H1 (cell line): Measurements from ENCODE around the gene TLCD5. TPM values are rescaled to one million over a fixed set of nuclear protein-coding genes. Genes with fewer than 3 reads are reported as not detected.

ENCODE experiments used
- CTCF ChIA-PET: fragments of 300-600 bp; sonication (Branson Sonifier 250); formaldehyde crosslinking; loops from one replicate; lab custom pipeline; 2021; ENCODE audit not compliant: partially characterized antibody; lab: Charles Lee
- POLR2A ChIA-PET: fragments of 300-600 bp; sonication (Branson Sonifier 250); formaldehyde crosslinking; loops from one replicate; lab custom pipeline; 2021; ENCODE audit warnings: inconsistent platforms; ENCODE audit not compliant: partially characterized antibody; lab: Charles Lee
- DNase-seq, 2 experiments: peaks; one replicate each; pipeline versions ENCODE4 v3.0.0 to v3.0.0-alpha.2; 2010 to 2022; ENCODE audit warnings: low spot score in 2 of 2, low read depth in 1 of 2, mixed read lengths in 1 of 2
- FAIRE-seq: peaks from 2 replicates; lab custom pipeline; 2011; peaks lifted over from hg19 to GRCh38; lab: Jason Lieb, UNC
- H2AFZ ChIP-seq: 2 replicates; pipeline ENCODE4 v1.8.1; 2012; ENCODE audit warnings: low read length, inconsistent platforms
- H2AK5ac ChIP-seq: 2 replicates; pipeline ENCODE4 v1.6.1; 2013; ENCODE audit warnings: low read depth, low read length
- H2BK120ac ChIP-seq: replicated peaks from 2 replicates; pipeline ENCODE3; 2013; ENCODE audit warnings: low read depth, low read length, inconsistent platforms
- H2BK12ac ChIP-seq: 2 replicates; pipeline ENCODE4 v1.6.1; 2013; ENCODE audit warnings: low read depth, low read length
- H2BK15ac ChIP-seq: 2 replicates; pipeline ENCODE4 v1.6.1; 2013; ENCODE audit warnings: low read length
- H2BK20ac ChIP-seq: 2 replicates; pipeline ENCODE4 v1.6.1; 2013; ENCODE audit warnings: low read length
- H2BK5ac ChIP-seq: 2 replicates; pipeline ENCODE4 v1.6.1; 2013; ENCODE audit warnings: low read depth, low read length
- H3K14ac ChIP-seq: 2 replicates; pipeline ENCODE4 v1.6.1; 2013; ENCODE audit warnings: inconsistent platforms; ENCODE audit not compliant: insufficient read length
- H3K18ac ChIP-seq: 2 replicates; pipeline ENCODE4 v1.6.1; 2013; ENCODE audit warnings: low read length; ENCODE audit errors: extremely low read depth
- H3K23ac ChIP-seq: 2 replicates; pipeline ENCODE4 v1.6.1; 2013; ENCODE audit warnings: inconsistent platforms; ENCODE audit not compliant: insufficient read length
- H3K23me2 ChIP-seq: 2 replicates; pipeline ENCODE4 v1.6.1; 2013; ENCODE audit warnings: low read depth, low read length
- H3K27ac ChIP-seq: 2 replicates; pipeline ENCODE4 v1.6.1; 2011; ENCODE audit warnings: low read depth, low read length, inconsistent platforms
- H3K27me3 ChIP-seq, 4 experiments: replicated peaks in 1 of 4; 1 replicate in 1 of 4; 2 replicates in 3 of 4; pipeline versions ENCODE4 v1.6.1 to v1.8.1; 2011 to 2013; ENCODE audit warnings: low read length in 3 of 4, mild to moderate bottlenecking in 3 of 4, inconsistent platforms in 2 of 4, mixed read lengths in 2 of 4, moderate library complexity in 1 of 4; ENCODE audit not compliant: control insufficient read depth in 3 of 4, insufficient read depth in 3 of 4; ENCODE audit errors: extremely low read depth in 1 of 4
- H3K36me3 ChIP-seq, 4 experiments: 2 replicates each; pipeline versions ENCODE4 v1.6.1 to v1.8.1; 2011 to 2013; ENCODE audit warnings: mild to moderate bottlenecking in 4 of 4, low read length in 3 of 4, moderate library complexity in 2 of 4, control low read depth in 1 of 4, inconsistent platforms in 1 of 4; ENCODE audit not compliant: insufficient read depth in 4 of 4, control insufficient read depth in 2 of 4
- H3K4ac ChIP-seq: replicated peaks from 2 replicates; pipeline ENCODE3; 2013; ENCODE audit warnings: low read length, low read depth, mixed read lengths, inconsistent platforms; ENCODE audit not compliant: insufficient read length
- H3K4me1 ChIP-seq, 4 experiments: replicated peaks in 1 of 4; 1 replicate in 1 of 4; 2 replicates in 3 of 4; pipeline versions ENCODE4 v1.6.1 to v1.8.1; 2011 to 2013; ENCODE audit warnings: low read length in 3 of 4, inconsistent platforms in 2 of 4, mixed read lengths in 1 of 4; ENCODE audit not compliant: insufficient read depth in 4 of 4, control insufficient read depth in 3 of 4
- H3K4me2 ChIP-seq, 2 experiments: 2 replicates each; pipeline versions ENCODE4 v1.6.1 to v1.8.1; 2011 to 2013; ENCODE audit warnings: low read depth in 2 of 2, low read length in 2 of 2, control low read depth in 1 of 2, inconsistent platforms in 1 of 2, mild to moderate bottlenecking in 1 of 2; ENCODE audit not compliant: insufficient read depth in 1 of 2
- H3K4me3 ChIP-seq, 4 experiments: fragments of 200-600, 300-600 bp in 1 of 4; sonication (generic), shearing (Covaris generic), sonication (Bioruptor Twin) in 1 of 4; 2 replicates each; pipeline versions ENCODE4 v1.5.1 to v1.8.1; 2011 to 2016; ENCODE audit warnings: low read length in 4 of 4, low read depth in 3 of 4, control low read depth in 2 of 4, inconsistent platforms in 2 of 4, mild to moderate bottlenecking in 2 of 4, mixed read lengths in 1 of 4, moderate library complexity in 1 of 4; ENCODE audit not compliant: insufficient read depth in 2 of 4; ENCODE audit errors: extremely low read depth in 1 of 4
- H3K56ac ChIP-seq: replicated peaks from 2 replicates; pipeline ENCODE3; 2013; ENCODE audit warnings: low read depth, mild to moderate bottlenecking, mixed read lengths, low read length, inconsistent platforms; ENCODE audit not compliant: insufficient read length
- H3K79me1 ChIP-seq: 2 replicates; pipeline ENCODE4 v1.6.1; 2013; ENCODE audit warnings: low read depth, low read length, control low read depth
- H3K79me2 ChIP-seq, 2 experiments: 2 replicates each; pipeline versions ENCODE4 v1.6.1 to v1.8.1; 2012 to 2013; ENCODE audit warnings: low read length in 2 of 2, mild to moderate bottlenecking in 2 of 2, inconsistent platforms in 1 of 2; ENCODE audit not compliant: insufficient read depth in 2 of 2, control insufficient read depth in 1 of 2
- H3K9ac ChIP-seq, 4 experiments: replicated peaks in 1 of 4; 1 replicate in 1 of 4; 2 replicates in 3 of 4; pipeline versions ENCODE4 v1.6.1 to v1.8.1; 2011 to 2013; ENCODE audit warnings: low read depth in 3 of 4, low read length in 3 of 4, control low read depth in 2 of 4, mild to moderate bottlenecking in 2 of 4, moderate library complexity in 2 of 4, inconsistent platforms in 1 of 4; ENCODE audit errors: extremely low read depth in 1 of 4
- H3K9me3 ChIP-seq, 2 experiments: 2 replicates each; pipeline versions ENCODE4 v1.6.1 to v1.8.1; 2012 to 2013; ENCODE audit warnings: mild to moderate bottlenecking in 2 of 2, moderate library complexity in 2 of 2, control low read depth in 1 of 2, inconsistent platforms in 1 of 2, low read depth in 1 of 2, low read length in 1 of 2, mixed read lengths in 1 of 2; ENCODE audit not compliant: insufficient read depth in 2 of 2
- H4K20me1 ChIP-seq, 2 experiments: replicated peaks in 1 of 2; 2 replicates each; pipeline versions ENCODE3 to v1.8.1; 2011 to 2013; ENCODE audit warnings: inconsistent platforms in 2 of 2, low read length in 2 of 2, mild to moderate bottlenecking in 1 of 2; ENCODE audit not compliant: insufficient read depth in 2 of 2, control insufficient read depth in 1 of 2
- H4K5ac ChIP-seq: 2 replicates; pipeline ENCODE4 v1.6.1; 2013; ENCODE audit warnings: low read length, low read depth, mixed read lengths, inconsistent platforms; ENCODE audit not compliant: insufficient read length
- H4K8ac ChIP-seq: 2 replicates; pipeline ENCODE4 v1.8.0; 2013; ENCODE audit warnings: mild to moderate bottlenecking, moderate library complexity, low read length, inconsistent platforms; ENCODE audit not compliant: insufficient read depth; ENCODE audit errors: extremely low read depth
- H4K91ac ChIP-seq: replicated peaks from 2 replicates; pipeline ENCODE3; 2013; ENCODE audit warnings: low read length, mixed read lengths, inconsistent platforms; ENCODE audit not compliant: insufficient read length
- RAD21 ChIP-seq, 2 experiments: IDR thresholded peaks in 1 of 2; conservative IDR thresholded peaks in 1 of 2; 2 replicates each; pipeline ENCODE4 v1.6.1; 2011; ENCODE audit warnings: low read depth in 2 of 2, low read length in 2 of 2, improper control_type of control experiment in 1 of 2, inconsistent platforms in 1 of 2, mild to moderate bottlenecking in 1 of 2, moderate library complexity in 1 of 2
- SAP30 ChIP-seq: fragments of 300-600 bp; sonication (generic); IDR thresholded peaks from 2 replicates; pipeline ENCODE4 v1.7.1; 2012; ENCODE audit warnings: low read length, moderate library complexity, mild to moderate bottlenecking, inconsistent platforms; ENCODE audit not compliant: insufficient read depth, insufficient replicate concordance
- WGBS, 2 experiments: shearing (Covaris generic) in 1 of 2; methylation state at CpG; one replicate each; pipeline versions ENCODE4 v1.1.6 to v1.1.7; 2013 to 2015; ENCODE audit warnings: low lambda C conversion rate in 2 of 2, mixed read lengths in 2 of 2, inconsistent platforms in 1 of 2, low coverage in 1 of 2, missing lambda C conversion rate in 1 of 2; ENCODE audit not compliant: insufficient replicate concordance in 2 of 2, insufficient coverage in 1 of 2, insufficient read length in 1 of 2; ENCODE audit errors: extremely low coverage in 1 of 2, missing lambda C conversion rate in 1 of 2; 5-methylcytosine and 5-hydroxymethylcytosine counted together
- polyA plus RNA-seq, 7 experiments: library from polyadenylated mRNA; depleted of rRNA in 3 of 7; stranded (reverse) in 5 of 7; unstranded in 2 of 7; fragments of >200 nt in 5 of 7; fragments of 200-250 nt in 2 of 7; gene quantifications; 1 replicate in 5 of 7; 2 replicates in 1 of 7; 4 replicates in 1 of 7; pipeline versions ENCODE4 v1.2.1 to v1.2.3, GENCODE V29; 2011 to 2013; ENCODE audit warnings: missing spikeins in 2 of 7, mixed read lengths in 2 of 7
- total RNA-seq: library from RNA; stranded (reverse); fragmentation: NEBNext Ultra II Directional; extraction: Animal tissue kit (Norgen Biotek cat#: 25700); gene quantifications from 2 replicates; pipeline ENCODE4 v1.2.1, GENCODE V29; 2021

Gene TLCD5
- total and polyA plus RNA-seq, 2 of the 8 experiments (the other 6 are each of a cell fraction or from before 2014, with no cell fraction given) = 9.5 to 10.1 TPM

GRCh38 chr11:120285256-120285655 is 39.8 kb upstream of the TLCD5 start:
- Histone ChIP-seq H2BK20ac (no peak overlapping the region), H2BK120ac (no peak overlapping the region), H3K79me1 (no peaks in the 10 kb centered on the region), H3K14ac (no peak overlapping the region), H3K4ac (no peak overlapping the region), H3K4me1 (peaks cover 0 to 5% (median under 1%) of the 10 kb centered on the region in 4 experiments; a peak in 4 of 7 replicates), H4K91ac (no peak overlapping the region), H2BK12ac (no peak overlapping the region), H3K36me3 (no peaks in the 10 kb centered on the region), H3K23me2 (no peaks in the 10 kb centered on the region), H3K9me3 (no peaks in the 10 kb centered on the region), H3K18ac (no peak overlapping the region), H3K56ac (no peak overlapping the region), H3K23ac (no peak overlapping the region), H2AFZ (no peak overlapping the region), H2BK5ac (no peak overlapping the region), H3K79me2 (no peaks in the 10 kb centered on the region), H3K27ac (no peak overlapping the region), H3K9ac (no peak overlapping the region), H4K8ac (no peak overlapping the region), H3K4me3 (no peak overlapping the region), H4K5ac (no peak overlapping the region), H4K20me1 (no peaks in the 10 kb centered on the region), H3K27me3 (peaks cover 0 to 1% (median 0%) of the 10 kb centered on the region in 4 experiments; a peak in 1 of 7 replicates), H2BK15ac (no peak overlapping the region), H3K4me2 (no peak overlapping the region), H2AK5ac (no peak overlapping the region)
- ChIA-PET CTCF (interaction anchor here (7.7 to 31.5 kb wide), 2 partner anchors 16 to 44 kb away, joined by 76 to 1412 read pairs; partner anchors contain the start of gene POU2F3), POLR2A (no interaction called here)
- no peak for TF ChIP-seq RAD21 (IDR thresholded peaks at IDR 0.05 in 1 of 2, conservative IDR thresholded peaks at IDR 0.05 in 1 of 2; ENCODE audit: low read depth in 2 of 2, low read length in 2 of 2)
- TF ChIP-seq SAP30 = no peak
- 75% methylated on average over 4 of the region's 4 CpGs; no CpG with 5 or more reads in 1 of the 2 experiments for WGBS, 2 experiments
- FAIRE-seq (no peak), DNase-seq (no peak)
